Right atrium auricular region (tissue), 2 donors: ENCODE measurements around the gene TRPM6. TPM values are rescaled to one million over a fixed set of nuclear protein-coding genes. Genes with fewer than 3 reads are reported as not detected.
"Not testable (repeated sequence)": the region's sequence is repeated elsewhere in the genome, so short reads cannot be mapped to it uniquely, and the experiment has no call there.

Source experiments
- DNase-seq: peaks from one replicate; pipeline ENCODE4 v3.0.0-alpha.2; 2019; ENCODE audit warnings: low spot score
- H3K27ac ChIP-seq, 2 donors: fragments of 200-600 bp; sonication (generic); 1 replicate in 1 of 2; 2 replicates in 1 of 2; pipeline ENCODE4 v1.5.1; 2016 to 2019
- H3K27me3 ChIP-seq, 2 donors: fragments of 200-600 bp; sonication (generic); one replicate each; pipeline versions ENCODE4 v1.5.1 to v1.6.0; 2017 to 2019
- H3K36me3 ChIP-seq: fragments of 200-600 bp; sonication (generic); one replicate; pipeline ENCODE4 v1.5.1; 2016
- H3K4me1 ChIP-seq, 2 donors: fragments of 200-600 bp; sonication (generic); one replicate each; pipeline versions ENCODE4 v1.5.1 to v1.6.0; 2017 to 2019
- H3K4me3 ChIP-seq, 2 donors: fragments of 200-600 bp; sonication (generic); 1 replicate in 1 of 2; 2 replicates in 1 of 2; pipeline ENCODE4 v1.5.1; 2017 to 2019; ENCODE audit warnings: mild to moderate bottlenecking in 1 of 2, moderate library complexity in 1 of 2
- H3K9me3 ChIP-seq, 2 donors: fragments of 200-600 bp; sonication (generic); one replicate each; pipeline ENCODE4 v1.5.1; 2019
- CTCF ChIP-seq, 2 donors: fragments of 200-600 bp; sonication (generic); IDR thresholded peaks; one replicate each; pipeline ENCODE4 v1.5.1; 2019; ENCODE audit warnings: antibody characterized with exemption in 2 of 2
- total RNA-seq, 2 donors: library from RNA; depleted of rRNA; stranded (reverse); fragments of >200 nt; gene quantifications; one replicate each; pipeline ENCODE4 v1.1.0, GENCODE V29; 2016

The TRPM6 gene
- total RNA-seq, 2 donors from 2014 or later: 0.19 to 0.83 TPM

- no peak overlapping the region for H3K27ac ChIP-seq
- no peak overlapping the region for H3K4me3 ChIP-seq
- no peaks in the 10 kb centered on the region for H3K4me1 ChIP-seq
- no peak for DNase-seq
- peaks cover 0 to 14% of the 10 kb centered on the region in 2 donors for H3K9me3 ChIP-seq
- no peaks in the 10 kb centered on the region for H3K36me3 ChIP-seq
- no peak for TF ChIP-seq CTCF (IDR thresholded peaks at IDR 0.05)
- H3K27me3 ChIP-seq: no peaks in the 10 kb centered on the region
Observed at GRCh38 chr9:74908665-74909064, 20.9 kb upstream of the TRPM6 start.

GRCh38 chr9:74907085-74907484 is 19.4 kb upstream of the TRPM6 start:
- Histone ChIP-seq H3K27me3 (no peaks in the 10 kb centered on the region), H3K4me3 (no peak overlapping the region), H3K27ac (no peak overlapping the region), H3K9me3 (peaks cover 0 to 9% of the 10 kb centered on the region in 2 donors), H3K4me1 (no peaks in the 10 kb centered on the region), H3K36me3 (no peaks in the 10 kb centered on the region)
- TF ChIP-seq CTCF (IDR thresholded peaks at IDR 0.05): no peak
- DNase-seq: no peak

GRCh38 chr9:74901001-74901400 is 13.3 kb upstream of the TRPM6 start:
- DNase-seq: no peak
- Histone ChIP-seq H3K4me3 (no peak overlapping the region), H3K27me3 (no peaks in the 10 kb centered on the region), H3K27ac (no peak overlapping the region), H3K4me1 (no peaks in the 10 kb centered on the region), H3K9me3 (no peaks in the 10 kb centered on the region), H3K36me3 (no peaks in the 10 kb centered on the region)
- TF ChIP-seq CTCF (IDR thresholded peaks at IDR 0.05): no peak

GRCh38 chr9:74888449-74888848 is 728 bp upstream of the TRPM6 start:
- H3K4me1 ChIP-seq: peaks cover 0 to 14% of the 10 kb centered on the region in 2 donors
- not testable (repeated sequence) for DNase-seq, H3K27me3 ChIP-seq, H3K36me3 ChIP-seq, H3K4me3 ChIP-seq, H3K9me3 ChIP-seq, H3K27ac ChIP-seq

- DNase-seq: no peak
- no peak for TF ChIP-seq CTCF (IDR thresholded peaks at IDR 0.05)
- Histone ChIP-seq H3K27me3 (no peaks in the 10 kb centered on the region), H3K36me3 (no peaks in the 10 kb centered on the region), H3K9me3 (no peaks in the 10 kb centered on the region), H3K27ac (no peak overlapping the region), H3K4me1 (peaks cover 0 to 14% of the 10 kb centered on the region in 2 donors), H3K4me3 (no peak overlapping the region)
Observed at GRCh38 chr9:74887981-74888370, 255 bp upstream of the TRPM6 start.

DNA sequence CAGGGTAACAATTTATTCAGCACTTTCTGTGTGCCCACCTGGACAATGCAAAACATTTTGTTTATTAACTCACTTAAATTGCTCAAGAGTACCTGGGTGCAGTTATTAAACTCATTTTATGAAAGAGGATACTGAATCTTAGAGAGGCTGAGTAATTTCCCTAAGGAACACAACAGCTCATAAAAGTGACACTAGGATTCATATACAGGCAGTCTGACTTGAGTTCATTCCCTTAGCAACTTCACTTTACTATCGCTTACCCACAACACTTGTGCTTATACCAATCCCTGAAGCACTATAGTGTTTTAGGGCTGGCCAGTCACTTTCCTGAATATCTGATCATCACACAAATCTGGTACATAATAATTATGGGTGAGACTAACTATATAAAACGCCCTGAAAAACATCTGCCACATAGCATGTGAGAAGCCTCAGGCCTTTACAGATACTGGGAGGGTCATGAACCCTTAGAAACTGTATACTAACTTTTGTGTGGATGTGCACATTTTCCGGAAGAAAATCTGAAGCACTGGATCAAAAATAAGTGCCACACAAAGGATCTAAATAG is 11.3 kb downstream of the TRPM6 start:
- TF ChIP-seq CTCF (IDR thresholded peaks at IDR 0.05): no peak
- no peaks in the 10 kb centered on the region for H3K27me3 ChIP-seq
- H3K4me1 ChIP-seq: no peaks in the 10 kb centered on the region
- peaks cover 6 to 31% of the 10 kb centered on the region in 2 donors for H3K9me3 ChIP-seq
- no peaks in the 10 kb centered on the region for H3K36me3 ChIP-seq
- H3K4me3 ChIP-seq: no peak overlapping the region
- no peak overlapping the region for H3K27ac ChIP-seq
- DNase-seq: no peak
